GM12872 (cell line): ENCODE measurements around the gene HIVEP2.

Source experiments
- CTCF ChIP-seq: IDR thresholded peaks from 3 replicates; pipeline ENCODE4 v1.5.1; 2011; ENCODE audit warnings: low read depth, mild to moderate bottlenecking, low read length, moderate library complexity; ENCODE audit not compliant: insufficient read depth

HIVEP2 gene

GRCh38 chr6:142744836-142745235, 200.1 kb downstream of the HIVEP2 start:
- TF ChIP-seq CTCF: no peak

GRCh38 chr6:142740449-142740848, 204.5 kb downstream of the HIVEP2 start:
- TF ChIP-seq CTCF: no peak

- no peak for TF ChIP-seq CTCF
Observed at GRCh38 chr6:142738731-142739130, 206.2 kb downstream of the HIVEP2 start.

- no peak for TF ChIP-seq CTCF
Observed at GRCh38 chr6:142738035-142738396, 207.0 kb downstream of the HIVEP2 start.

GRCh38 chr6:142737368-142738034, 207.5 kb downstream of the HIVEP2 start:
- TF ChIP-seq CTCF: no peak

GRCh38 chr6:142735204-142735603, 209.8 kb downstream of the HIVEP2 start:
- no peak for TF ChIP-seq CTCF

- TF ChIP-seq CTCF: no peak
Observed at GRCh38 chr6:142732790-142733189, 212.2 kb downstream of the HIVEP2 start.

- no peak for TF ChIP-seq CTCF
Observed at GRCh38 chr6:142731611-142732010, 213.4 kb downstream of the HIVEP2 start.
